Transverse colon (tissue), 4 donors: ENCODE measurements around the gene HCAR1. TPM values are rescaled to one million over a fixed set of nuclear protein-coding genes. Genes with fewer than 3 reads are reported as not detected.

Experiments used
- DNase-seq: peaks from one replicate; pipeline ENCODE4 v3.0.0-alpha.2; 2019
- H3K27ac ChIP-seq, 4 donors: fragments of 200-600 bp; sonication (generic); 2 replicates each; pipeline ENCODE4 v1.5.1; 2016 to 2018; ENCODE audit warnings: inconsistent platforms in 4 of 4
- H3K27me3 ChIP-seq: fragments of 200-600 bp; sonication (generic); 2 replicates; pipeline ENCODE4 v1.5.1; 2017; ENCODE audit warnings: inconsistent platforms
- H3K36me3 ChIP-seq, 4 donors: fragments of 200-600 bp; sonication (generic); 2 replicates each; pipeline ENCODE4 v1.5.1; 2017 to 2019; ENCODE audit warnings: inconsistent platforms in 4 of 4
- H3K4me1 ChIP-seq, 4 donors: fragments of 200-600 bp; sonication (generic); 2 replicates each; pipeline ENCODE4 v1.5.1; 2017 to 2020; ENCODE audit warnings: inconsistent platforms in 4 of 4
- H3K4me3 ChIP-seq, 4 donors: fragments of 200-600 bp; sonication (generic); 1 replicate in 1 of 4; 2 replicates in 3 of 4; pipeline versions ENCODE4 v1.5.1 to v1.6.1; 2017 to 2019; ENCODE audit warnings: inconsistent platforms in 4 of 4
- H3K9me3 ChIP-seq, 2 donors: fragments of 200-600 bp; sonication (generic); 2 replicates each; pipeline ENCODE4 v1.5.1; 2017 to 2019; ENCODE audit warnings: inconsistent platforms in 2 of 2
- EP300 ChIP-seq: sonication (generic); formaldehyde crosslinking; IDR thresholded peaks from one replicate; pipeline ENCODE4 v1.6.1; 2017; ENCODE audit warnings: antibody characterized with exemption, low read depth
- POLR2A ChIP-seq: fragments of 450-650 bp; IDR thresholded peaks from one replicate; pipeline ENCODE4 v1.6.1; 2016; ENCODE audit warnings: antibody characterized with exemption, mild to moderate bottlenecking, moderate library complexity
- POLR2AphosphoS5 ChIP-seq, 3 donors: sonication (generic); formaldehyde crosslinking; IDR thresholded peaks; one replicate each; pipeline ENCODE4 v1.6.1; 2016; ENCODE audit warnings: antibody characterized with exemption in 3 of 3
- WGBS, 2 donors: methylation state at CpG; one replicate each; pipeline ENCODE4 v1.1.5; 2018; ENCODE audit warnings: low coverage in 1 of 2; 5-methylcytosine and 5-hydroxymethylcytosine counted together
- in situ Hi-C, 4 donors: fragments of 200-750 bp; cut with MboI; loops; one replicate each; pipeline versions ENCODE4 v1.15.0 to v1.15.1; 2017; ENCODE audit warnings: low sequenced_read_pairs in 3 of 4, low pct_ligation_motif_present in 1 of 4, low pct_unique_long_range_greater_than_20kb in 1 of 4
- intact Hi-C: fragments of 100-400 bp; cut with DNase I; formaldehyde crosslinking; loops from one replicate; pipeline ENCODE4 v1.15.1; 2023; ENCODE audit warnings: low total_unique reads
- total RNA-seq, 4 donors: library from RNA; depleted of rRNA; stranded (reverse); fragments of >200 nt; gene quantifications; one replicate each; pipeline ENCODE4 v1.1.0, GENCODE V29; 2016
- TF ChIP-seq, protein P1 (sequence below), 5 experiments: fragments of 200-600 bp in 3 of 5; fragments of 450-650 bp in 2 of 5; sonication (generic) in 3 of 5; IDR thresholded peaks; 1 replicate in 2 of 5; 2 replicates in 3 of 5; pipeline ENCODE4 v1.5.1; 2016 to 2017; ENCODE audit warnings: antibody characterized with exemption in 5 of 5, inconsistent platforms in 3 of 5, mild to moderate bottlenecking in 2 of 5, moderate library complexity in 1 of 5

The HCAR1 gene
- total RNA-seq, 4 donors from 2014 or later, result 0.16 TPM; not detected in 3

DNA sequence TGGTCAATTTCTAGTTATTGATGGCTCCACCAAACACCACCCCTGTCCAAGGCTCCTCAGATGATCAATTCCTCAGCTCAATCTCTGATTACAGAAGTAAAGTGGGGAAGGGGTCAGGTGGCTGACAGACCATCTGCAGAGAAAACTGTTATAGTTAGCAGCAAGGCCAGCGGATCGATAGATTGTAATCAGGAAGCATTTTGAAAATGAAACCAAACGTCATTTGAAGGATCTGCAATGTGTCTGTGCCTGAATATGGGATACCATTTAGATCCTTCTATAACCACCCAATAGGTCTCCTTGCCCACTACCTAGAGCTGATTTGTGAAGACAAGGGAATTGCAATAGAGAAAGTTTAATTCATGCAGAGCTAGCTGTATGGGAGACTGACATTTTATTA lies 39.1 kb downstream of the HCAR1 start:
- Histone ChIP-seq H3K4me3 (no peak overlapping the region), H3K36me3 (no peaks in the 10 kb centered on the region), H3K27me3 (no peaks in the 10 kb centered on the region), H3K27ac (no peak overlapping the region), H3K9me3 (no peaks in the 10 kb centered on the region), H3K4me1 (no peaks in the 10 kb centered on the region)
- no peak for DNase-seq
- intact Hi-C loops (no loop called here), in situ Hi-C loops (no loop called here)
- 78 to 87% methylated on average over 3 of the region's 3 CpGs for WGBS, 2 donors
- TF ChIP-seq, protein P1, sequence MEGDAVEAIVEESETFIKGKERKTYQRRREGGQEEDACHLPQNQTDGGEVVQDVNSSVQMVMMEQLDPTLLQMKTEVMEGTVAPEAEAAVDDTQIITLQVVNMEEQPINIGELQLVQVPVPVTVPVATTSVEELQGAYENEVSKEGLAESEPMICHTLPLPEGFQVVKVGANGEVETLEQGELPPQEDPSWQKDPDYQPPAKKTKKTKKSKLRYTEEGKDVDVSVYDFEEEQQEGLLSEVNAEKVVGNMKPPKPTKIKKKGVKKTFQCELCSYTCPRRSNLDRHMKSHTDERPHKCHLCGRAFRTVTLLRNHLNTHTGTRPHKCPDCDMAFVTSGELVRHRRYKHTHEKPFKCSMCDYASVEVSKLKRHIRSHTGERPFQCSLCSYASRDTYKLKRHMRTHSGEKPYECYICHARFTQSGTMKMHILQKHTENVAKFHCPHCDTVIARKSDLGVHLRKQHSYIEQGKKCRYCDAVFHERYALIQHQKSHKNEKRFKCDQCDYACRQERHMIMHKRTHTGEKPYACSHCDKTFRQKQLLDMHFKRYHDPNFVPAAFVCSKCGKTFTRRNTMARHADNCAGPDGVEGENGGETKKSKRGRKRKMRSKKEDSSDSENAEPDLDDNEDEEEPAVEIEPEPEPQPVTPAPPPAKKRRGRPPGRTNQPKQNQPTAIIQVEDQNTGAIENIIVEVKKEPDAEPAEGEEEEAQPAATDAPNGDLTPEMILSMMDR (IDR thresholded peaks at IDR 0.05), result no peak
- TF ChIP-seq POLR2AphosphoS5 (IDR thresholded peaks at IDR 0.05) (no peak), POLR2A (no peak), EP300 (no peak)

- Histone ChIP-seq H3K36me3 (no peaks in the 10 kb centered on the region), H3K27ac (peak overlapping the region in 3 of 4 donors; percentile 21 to 60 (median 43)), H3K4me1 (no peaks in the 10 kb centered on the region), H3K27me3 (no peaks in the 10 kb centered on the region), H3K9me3 (no peaks in the 10 kb centered on the region), H3K4me3 (no peak overlapping the region)
- no peak for DNase-seq
- TF ChIP-seq EP300 (no peak), POLR2AphosphoS5 (IDR thresholded peaks at IDR 0.05) (peak in 1 of 3 donors; percentile 13)
- intact Hi-C loops, result no loop called here
- WGBS, 2 donors, result 63% methylated on average over 3 of the region's 3 CpGs; no CpG with 5 or more reads in 1 of the 2 donors
- in situ Hi-C loops, result no loop called here
Observed at GRCh38 chr12:122688291-122688690, 42.4 kb downstream of the HCAR1 start.

GRCh38 chr12:122687086-122687485 lies 43.6 kb downstream of the HCAR1 start:
- 12 to 47% methylated on average over 3 to 5 of the region's 5 CpGs for WGBS, 2 donors
- in situ Hi-C loops, result no loop called here
- intact Hi-C loops, result no loop called here
- TF ChIP-seq EP300 (no peak), POLR2AphosphoS5 (IDR thresholded peaks at IDR 0.05) (no peak), POLR2A (no peak)
- TF ChIP-seq, protein P1 (IDR thresholded peaks at IDR 0.05), result no peak
- Histone ChIP-seq H3K36me3 (no peaks in the 10 kb centered on the region), H3K4me1 (no peaks in the 10 kb centered on the region), H3K4me3 (no peak overlapping the region), H3K27me3 (no peaks in the 10 kb centered on the region), H3K27ac (peak overlapping the region in 1 of 4 donors; percentile 60), H3K9me3 (no peaks in the 10 kb centered on the region)
- peak; percentile 48 for DNase-seq

DNA sequence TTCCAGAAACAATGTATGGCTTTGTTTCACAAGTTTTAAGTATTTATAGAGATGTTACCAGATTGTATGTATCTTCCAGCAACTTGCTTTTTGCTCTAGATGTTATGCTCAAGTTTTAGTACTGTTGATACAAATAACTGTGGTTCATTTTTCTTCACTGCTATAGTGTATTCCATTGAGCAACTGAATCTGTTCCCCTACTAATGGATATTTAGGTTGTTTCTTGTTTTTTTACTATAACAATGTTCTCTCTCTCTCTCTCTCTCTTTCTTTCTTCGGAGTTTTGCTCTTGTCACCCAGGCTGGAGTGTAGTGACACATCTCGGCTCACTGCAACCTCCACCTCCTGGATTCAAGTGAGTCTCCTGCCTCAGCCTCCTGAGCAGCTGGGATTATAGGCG lies 44.1 kb downstream of the HCAR1 start:
- TF ChIP-seq POLR2A, result no peak
- TF ChIP-seq, protein P1 (IDR thresholded peaks at IDR 0.05), result no peak
- no peak for TF ChIP-seq POLR2AphosphoS5 (IDR thresholded peaks at IDR 0.05)
- no peak for TF ChIP-seq EP300
- intact Hi-C loops, result no loop called here
- Histone ChIP-seq H3K36me3 (no peaks in the 10 kb centered on the region), H3K4me1 (no peaks in the 10 kb centered on the region), H3K4me3 (no peak overlapping the region), H3K9me3 (no peaks in the 10 kb centered on the region), H3K27me3 (no peaks in the 10 kb centered on the region), H3K27ac (no peak overlapping the region)
- in situ Hi-C loops, result no loop called here
- DNase-seq, result no peak
- WGBS, 2 donors, result 89% methylated on average over 3 of the region's 3 CpGs; no CpG with 5 or more reads in 1 of the 2 donors

- DNase-seq, result no peak
- WGBS, 2 donors, result 78 to 84% methylated on average over 4 to 5 of the region's 5 CpGs
- H3K27me3 ChIP-seq, result no peaks in the 10 kb centered on the region
- no peaks in the 10 kb centered on the region for H3K36me3 ChIP-seq
- no peak overlapping the region for H3K4me3 ChIP-seq
- H3K27ac ChIP-seq, result no peak overlapping the region
- H3K9me3 ChIP-seq, result no peaks in the 10 kb centered on the region
- in situ Hi-C loops (no loop called here), intact Hi-C loops (no loop called here)
- TF ChIP-seq, protein P1 (IDR thresholded peaks at IDR 0.05), result no peak
- TF ChIP-seq POLR2A (no peak), EP300 (no peak), POLR2AphosphoS5 (IDR thresholded peaks at IDR 0.05) (no peak)
- H3K4me1 ChIP-seq, result no peaks in the 10 kb centered on the region
Observed at GRCh38 chr12:122684297-122684813, 46.3 kb downstream of the HCAR1 start.
